ENCODE data around the gene VPS13A.

VPS13A gene

DNA sequence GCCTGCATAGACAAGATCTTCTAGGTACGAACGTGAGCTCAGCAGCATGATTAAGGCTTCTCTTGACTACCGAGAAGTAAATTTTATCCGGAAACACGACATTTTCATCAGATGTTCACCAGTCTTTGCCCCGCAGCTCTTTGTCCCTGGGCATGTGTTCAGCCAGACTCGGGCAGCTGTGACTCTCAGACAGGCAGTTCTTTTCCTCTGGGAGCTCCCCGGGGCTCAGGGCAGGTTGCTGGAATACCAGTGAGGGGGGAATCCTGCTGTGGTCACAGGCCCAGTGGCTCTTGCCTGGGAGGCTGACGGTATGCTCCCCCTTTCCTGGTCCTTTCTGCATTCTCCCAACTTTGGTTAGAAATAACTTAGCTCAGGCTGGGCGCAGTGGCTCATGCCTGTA lies 284.7 kb downstream of the VPS13A start:
- no peak for DNase-seq

DNA sequence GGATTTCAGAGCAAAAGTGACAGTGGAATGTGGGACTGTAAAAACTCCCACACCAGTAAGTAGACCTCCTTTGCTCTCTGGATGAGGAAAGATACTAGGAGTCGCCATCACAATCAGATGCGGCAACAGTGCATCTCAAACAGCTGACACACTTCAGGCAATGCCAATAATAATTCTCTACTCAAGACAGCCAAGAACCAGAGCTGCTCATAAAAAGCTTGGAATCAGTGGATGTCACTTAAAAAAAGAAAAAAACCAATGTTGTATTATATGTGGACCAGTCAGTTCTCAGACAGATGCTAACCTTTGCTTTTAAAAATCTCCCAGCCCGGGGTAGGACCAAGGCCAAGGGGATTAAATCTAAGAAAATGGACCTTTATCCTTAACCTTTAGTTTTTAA lies 285.8 kb downstream of the VPS13A start:
- no peak for DNase-seq

DNA sequence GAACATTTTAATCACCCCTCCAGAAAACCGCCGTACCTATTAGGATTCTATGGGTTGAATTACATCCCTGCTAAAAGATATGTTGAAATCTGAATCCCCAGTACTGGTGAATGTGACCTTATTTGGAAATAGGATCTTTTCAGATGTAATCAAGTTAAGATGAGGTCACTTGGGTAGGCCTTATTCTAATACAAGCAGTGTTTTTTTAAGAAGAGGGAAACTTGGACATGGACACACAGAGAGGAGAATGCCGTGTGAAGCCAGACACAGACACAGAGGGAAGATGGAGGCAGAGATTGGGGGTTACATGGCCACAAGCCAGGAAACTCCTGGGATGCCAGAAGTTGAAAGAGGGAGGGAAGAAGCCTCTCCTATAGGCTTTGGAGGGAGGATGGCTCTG lies 287.3 kb downstream of the VPS13A start:
- DNase-seq = no peak

DNA sequence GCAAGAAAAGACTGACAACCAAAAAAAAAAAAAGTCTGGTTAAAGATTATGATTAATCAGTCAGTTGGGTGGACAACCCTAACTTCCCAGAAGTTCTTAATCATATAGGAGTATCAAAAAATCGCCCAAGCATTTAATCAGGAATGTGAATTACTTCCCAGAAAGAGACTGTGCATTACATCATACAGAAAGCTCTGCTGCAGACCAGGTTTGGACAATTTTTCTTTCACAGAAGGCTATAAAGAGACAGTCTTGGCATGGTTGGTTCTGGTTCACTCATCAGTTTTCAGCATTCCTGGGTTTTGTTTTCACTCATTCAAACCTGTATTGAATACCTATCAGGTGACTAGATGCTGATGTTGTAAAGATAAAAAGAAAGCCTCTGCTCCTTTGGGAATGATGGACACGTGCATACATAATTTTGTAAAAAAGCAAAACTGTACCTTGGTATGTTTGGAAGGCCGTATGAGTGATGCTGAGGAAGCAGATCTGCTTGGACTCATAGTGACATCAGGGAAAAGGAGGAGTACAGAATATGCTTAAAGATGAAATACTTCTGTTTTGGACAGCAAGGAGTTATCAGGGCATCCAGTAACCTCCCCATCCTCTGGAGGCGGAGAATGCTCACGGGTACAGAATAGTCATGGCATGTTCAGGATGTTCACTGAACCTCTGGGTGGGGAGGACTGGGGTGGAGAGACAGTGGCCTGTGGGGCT lies 292.3 kb downstream of the VPS13A start:
- peak; percentile 84 for DNase-seq
